Fibroblast of peridontal ligament (primary cell): ENCODE data around the gene STX12.
"Not testable (repeated sequence)": the region's sequence is repeated elsewhere in the genome, so short reads cannot be mapped to it uniquely, and the experiment has no call there.

Experiments
- DNase-seq: peaks from one replicate; pipeline ENCODE4 v3.0.0-alpha.2; 2010; ENCODE audit errors: extremely low read depth

The STX12 gene

DNA sequence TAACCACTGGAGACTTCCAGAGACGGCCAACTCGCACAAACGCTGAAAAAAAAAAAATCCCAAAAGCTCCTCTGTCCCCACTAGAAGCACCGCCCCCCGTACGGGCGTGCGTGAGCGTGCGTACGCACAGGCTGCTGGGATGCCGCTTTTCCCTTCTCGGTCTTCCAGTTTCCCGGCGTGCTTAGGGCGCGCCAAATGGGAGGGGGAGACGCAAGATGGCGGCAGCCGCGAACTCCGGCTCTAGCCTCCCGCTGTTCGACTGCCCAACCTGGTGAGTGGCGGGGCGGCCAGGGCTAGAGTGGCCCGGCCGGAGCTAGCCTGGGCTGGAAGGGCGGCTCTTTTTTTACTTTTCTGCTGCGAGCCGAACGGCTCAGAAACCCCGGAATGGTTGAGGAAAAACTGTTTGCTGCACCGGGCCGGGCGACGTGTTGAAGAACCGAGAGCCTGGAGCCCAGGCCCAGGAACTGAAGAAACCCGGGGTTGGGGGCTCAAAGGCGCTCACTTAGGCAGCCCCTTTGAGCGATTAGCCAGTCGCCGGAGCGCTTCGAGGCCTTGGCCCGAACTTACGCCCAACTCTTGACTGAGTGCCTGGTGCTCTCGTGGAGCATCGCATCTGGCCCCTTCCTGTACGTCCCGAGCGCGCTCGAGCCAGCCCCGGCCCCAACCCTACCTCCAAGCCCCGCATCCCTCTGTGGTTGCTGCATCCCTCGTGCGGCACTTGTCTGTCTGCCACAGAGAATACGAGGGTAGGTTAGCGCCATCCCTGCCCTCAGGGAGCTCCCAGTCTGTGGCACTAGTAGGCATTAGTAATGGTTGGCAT lies 57.8 kb downstream of the STX12 start, which contains the start of gene PPP1R8:
Gene PPP1R8, plus strand, starts transcription at position 162 of the 820 bp plus-strand sequence. Its CDS starts 54 bp downstream, at position 216.
- peak; percentile 95 for DNase-seq

DNA sequence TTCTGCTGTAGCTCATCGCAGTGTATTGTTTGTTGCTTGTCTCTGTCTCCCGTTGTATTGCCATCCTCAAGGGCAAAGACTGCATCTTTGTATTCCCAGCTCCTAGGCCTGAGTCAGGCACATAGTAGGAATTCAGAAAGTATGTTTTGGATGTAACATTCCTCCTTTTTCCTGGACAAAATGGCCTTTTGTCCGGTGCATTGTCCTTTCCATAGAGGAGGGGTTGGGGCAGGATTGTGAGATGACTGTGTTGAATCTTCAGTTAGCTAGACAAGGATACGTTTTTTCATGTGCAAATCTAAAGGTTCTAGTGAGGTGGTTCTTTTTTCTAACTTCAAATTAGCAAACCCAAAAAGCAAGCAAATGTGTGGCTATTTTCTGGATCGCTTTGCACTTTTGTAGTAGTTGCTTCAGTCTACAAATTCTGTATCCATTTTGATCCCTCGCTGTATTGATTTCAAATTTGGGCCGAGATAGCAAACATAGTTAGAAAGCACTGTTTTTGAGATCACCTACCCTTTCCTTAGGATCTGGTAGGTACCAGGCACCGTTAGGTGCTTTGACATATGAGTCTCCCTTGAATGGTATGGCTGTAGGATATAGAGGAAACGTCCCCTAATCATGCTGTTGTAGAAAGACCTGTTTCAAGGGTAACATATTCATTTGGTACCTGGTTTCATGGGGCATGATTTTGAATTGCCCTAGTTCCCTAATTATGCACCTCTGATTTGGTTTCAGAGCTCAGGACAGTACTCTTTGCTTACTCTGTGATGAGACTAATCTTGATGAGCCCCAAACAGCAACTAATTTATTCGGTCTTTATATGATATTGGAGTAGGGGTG lies 58.8 kb downstream of the STX12 start:
- DNase-seq: peak; percentile 16

DNA sequence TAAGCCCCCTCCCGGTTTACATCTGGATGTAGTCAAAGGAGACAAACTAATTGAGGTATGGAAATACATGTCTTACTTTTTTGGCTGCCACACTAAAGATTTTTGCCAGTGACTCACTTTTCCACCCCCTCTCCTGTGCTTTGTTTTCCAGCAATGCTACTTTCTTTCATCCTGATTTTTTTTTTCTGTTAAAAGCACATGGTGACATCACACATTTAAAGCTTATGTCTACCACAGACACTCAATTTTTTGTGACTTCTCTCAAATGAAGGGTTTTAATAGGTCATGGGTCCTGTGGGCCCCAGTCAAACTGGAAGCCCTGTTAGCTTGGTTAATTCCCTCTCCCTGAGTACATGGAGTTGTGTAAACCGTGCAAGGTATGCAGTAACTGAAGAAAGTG lies 59.7 kb downstream of the STX12 start:
- peak; percentile 21 for DNase-seq

- no peak for DNase-seq
Observed at GRCh38 chr1:27833470-27833869, 60.5 kb downstream of the STX12 start.

DNA sequence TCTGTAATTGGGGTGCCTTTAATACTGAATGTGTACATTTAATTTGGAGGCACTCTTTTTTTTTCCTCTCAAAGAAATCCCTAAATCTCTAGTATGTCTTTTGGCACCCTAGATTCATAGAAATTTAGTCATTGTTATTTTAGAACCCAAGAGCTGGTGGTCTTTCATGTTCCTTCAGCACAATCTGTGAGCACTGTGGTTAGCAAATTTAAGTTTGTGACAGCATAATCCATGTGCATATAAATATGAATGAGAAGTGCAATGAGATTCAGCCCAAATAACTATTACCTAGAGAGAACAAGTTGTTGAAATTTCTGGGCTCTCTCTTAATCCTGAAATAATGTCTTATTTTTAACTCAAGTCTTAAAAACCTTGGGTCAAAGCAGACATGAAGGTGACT lies 62.0 kb downstream of the STX12 start:
- DNase-seq: no peak

DNA sequence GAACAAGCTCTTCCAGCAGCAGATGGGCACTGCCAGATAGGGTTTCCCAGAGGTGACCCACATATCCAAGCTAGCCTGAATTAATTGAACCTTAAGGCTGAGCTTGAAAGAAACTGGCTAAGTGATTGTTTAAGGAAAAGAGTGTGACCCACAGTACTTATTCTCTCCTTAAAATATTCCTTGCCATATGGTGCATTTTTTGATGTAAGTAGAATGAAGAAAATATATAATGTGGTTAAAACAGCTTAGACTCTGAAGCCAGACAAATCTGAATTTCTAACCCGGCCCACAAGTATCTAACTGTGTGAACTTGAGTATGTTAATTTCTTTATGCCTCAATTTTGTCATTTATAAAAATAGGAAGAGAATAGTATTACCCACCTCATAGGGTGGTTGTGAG lies 62.5 kb downstream of the STX12 start:
- DNase-seq: no peak

GRCh38 chr1:27849951-27850350 lies 76.9 kb downstream of the STX12 start:
- DNase-seq: no peak

- DNase-seq: no peak
Observed at GRCh38 chr1:27855085-27855484, 82.1 kb downstream of the STX12 start.

DNA sequence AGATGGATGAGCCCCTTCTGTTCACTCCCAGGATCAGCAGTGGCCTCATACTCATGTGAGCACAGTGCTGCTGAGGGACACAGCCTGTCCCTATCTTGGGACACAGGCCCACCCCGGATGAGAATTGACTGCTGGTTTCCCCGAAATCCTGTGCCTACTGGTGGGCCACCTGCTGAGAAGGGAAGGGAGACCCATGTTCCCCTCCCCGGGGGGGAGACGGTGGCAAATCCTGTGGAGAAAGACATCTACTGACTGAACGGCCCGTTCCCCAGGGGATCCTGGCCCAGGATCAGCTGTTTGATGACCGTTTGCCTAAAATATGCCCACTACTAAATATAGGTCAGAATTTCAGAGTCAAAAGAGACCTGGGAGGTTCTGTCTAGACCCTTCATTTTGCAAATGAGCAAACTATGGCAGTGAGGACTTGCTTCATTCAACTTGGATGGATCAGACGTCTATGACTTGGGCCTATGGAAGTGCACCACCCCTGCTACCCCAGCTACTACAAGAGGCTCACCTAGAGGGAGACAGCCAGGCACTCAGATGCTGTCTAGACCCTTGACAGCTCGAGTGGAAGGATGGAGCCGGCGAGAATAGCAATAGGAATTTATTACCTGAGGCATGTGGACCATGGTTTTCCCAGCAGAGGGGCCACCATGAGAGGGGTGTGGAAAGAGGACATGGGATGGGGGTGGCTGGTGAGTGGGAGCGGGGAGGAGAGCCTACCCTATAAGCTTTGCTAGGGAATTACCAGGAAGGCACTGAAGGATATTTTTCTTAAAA lies 83.7 kb downstream of the STX12 start:
- no peak for DNase-seq

- DNase-seq: not testable (repeated sequence)
Observed at GRCh38 chr1:27857552-27857951, 84.5 kb downstream of the STX12 start.

DNA sequence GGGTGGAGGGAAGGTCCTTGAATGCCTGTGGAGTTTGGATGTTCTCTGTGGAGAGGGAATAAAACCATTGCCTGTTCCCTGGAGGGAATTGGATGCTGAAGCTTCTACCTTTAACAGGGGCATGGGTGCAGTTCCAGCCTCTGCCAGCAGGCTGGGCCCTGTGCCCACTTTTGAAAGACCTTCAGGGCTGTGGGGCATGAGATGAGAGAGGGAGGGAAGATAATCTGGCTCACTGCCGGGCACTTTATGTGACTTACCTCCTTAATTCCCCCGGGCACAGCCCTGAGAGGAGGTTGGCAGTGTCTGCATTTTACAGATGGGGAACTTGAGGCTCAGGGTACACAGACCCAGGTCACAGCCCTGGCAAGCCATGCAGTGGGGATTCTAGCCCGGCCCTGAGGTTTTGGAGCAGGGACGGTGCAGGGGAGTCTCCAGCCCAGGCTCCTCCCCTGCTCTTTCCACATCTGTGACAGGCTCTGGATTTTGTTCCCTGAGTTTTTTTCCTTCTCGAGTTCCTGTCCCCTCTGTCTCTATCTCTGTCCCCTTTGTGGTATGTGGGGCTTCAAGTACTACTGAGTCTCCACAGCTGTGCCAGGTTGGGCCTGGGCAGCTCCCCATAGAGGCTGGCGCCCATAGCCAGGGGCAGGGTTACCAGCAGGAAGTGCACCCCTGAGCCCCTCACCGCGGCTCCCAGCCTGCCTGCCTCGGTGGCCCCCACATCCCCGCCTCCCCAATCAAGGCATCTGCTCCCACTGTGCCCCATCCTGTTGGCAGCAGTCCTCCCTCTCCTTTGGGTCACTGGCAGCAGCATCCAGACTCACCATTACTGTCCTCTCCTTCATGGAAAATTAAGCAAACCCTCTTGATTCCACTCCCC lies 85.3 kb downstream of the STX12 start:
- DNase-seq: peak; percentile 85

DNA sequence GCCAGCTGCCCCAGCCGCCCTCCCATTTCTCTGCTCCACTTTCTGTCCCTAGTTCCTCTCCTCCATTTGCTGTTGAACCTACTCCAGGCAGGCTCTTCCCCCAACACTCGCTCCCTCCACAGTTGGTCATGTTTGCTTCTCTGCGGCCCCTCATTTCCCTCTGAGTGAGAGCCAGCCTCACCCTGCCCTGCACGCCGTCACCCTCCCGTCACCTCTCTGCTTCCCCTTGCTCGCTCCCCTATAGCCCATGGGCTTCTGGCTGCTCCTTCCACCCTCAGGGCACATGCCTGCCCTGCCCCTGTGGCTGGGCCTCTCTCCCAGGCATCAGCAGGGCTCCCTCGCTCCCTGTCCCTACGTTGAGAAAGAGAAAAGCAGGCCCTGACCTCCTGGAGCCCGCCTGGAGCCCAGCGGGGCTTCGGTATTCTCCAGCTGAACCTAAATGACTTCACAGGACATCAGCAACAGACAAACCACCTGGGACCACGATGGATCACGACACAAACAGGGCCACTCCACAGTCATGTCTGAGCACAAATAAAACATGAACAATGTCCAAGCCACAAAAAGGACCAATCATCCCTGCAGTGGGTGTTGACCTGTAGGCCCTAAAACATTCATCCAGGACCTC lies 86.0 kb downstream of the STX12 start:
- DNase-seq: no peak

- no peak for DNase-seq
Observed at GRCh38 chr1:27861436-27861835, 88.4 kb downstream of the STX12 start.

DNA sequence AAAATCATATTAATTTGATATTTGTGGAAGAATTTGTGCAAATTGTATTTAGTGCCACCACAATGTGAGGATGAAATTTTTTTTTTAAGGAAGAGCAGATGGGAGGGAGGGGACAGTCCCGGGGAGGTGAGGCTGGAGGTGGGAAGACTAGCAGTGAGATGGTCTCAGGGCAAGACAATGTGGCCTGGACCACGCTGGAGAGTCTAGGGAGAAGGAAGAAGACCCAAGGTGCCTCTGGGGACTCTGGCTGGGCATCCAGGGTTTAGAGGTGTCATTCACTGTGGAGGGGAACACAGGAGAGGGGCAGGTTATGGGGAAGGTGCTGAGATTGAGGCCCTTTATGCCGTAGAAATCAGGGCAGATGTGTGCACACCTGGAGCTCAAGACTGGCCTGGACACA lies 89.0 kb downstream of the STX12 start:
- DNase-seq: no peak

DNA sequence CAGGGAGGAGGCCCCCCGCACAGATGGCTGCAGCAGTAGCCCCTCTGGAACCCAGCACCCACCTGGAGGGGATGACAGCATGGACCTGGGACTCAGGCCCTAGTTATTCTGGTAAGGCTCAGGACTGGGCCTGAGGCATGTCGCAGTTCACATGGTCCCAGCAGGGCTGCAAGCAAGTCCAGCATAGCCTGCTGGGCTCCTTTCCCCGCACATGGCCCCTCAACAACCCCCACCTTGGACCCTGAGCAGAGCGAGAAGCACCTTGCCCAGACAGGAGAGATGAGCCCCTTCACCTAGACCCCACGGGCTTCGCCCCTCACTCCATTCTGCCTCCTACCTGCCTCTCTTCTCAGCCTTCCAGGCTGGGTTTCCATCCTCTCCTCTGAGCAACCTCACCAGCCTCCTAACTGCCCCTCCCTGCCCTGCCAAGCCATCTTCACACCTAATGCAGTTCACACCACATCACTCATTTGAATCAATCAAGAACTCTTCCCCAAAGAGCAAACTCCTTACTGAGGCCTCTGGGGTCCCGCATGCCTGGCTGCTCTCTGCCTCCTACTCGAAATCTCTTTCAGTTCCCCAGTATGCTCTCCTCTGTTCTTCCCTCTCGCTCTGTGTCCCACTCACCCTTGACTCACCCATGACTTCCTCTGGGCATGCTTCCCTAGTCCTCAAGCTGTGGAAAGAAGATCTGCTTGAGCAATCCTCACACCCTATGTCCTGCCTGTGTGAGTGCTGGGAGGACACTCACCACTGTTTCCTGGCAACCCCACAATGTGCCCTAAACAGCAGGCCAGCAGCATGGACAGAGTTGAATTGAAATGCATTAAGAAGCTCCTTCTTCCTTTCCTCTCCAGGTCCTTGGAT lies 89.9 kb downstream of the STX12 start:
- peak; percentile 99 for DNase-seq

DNA sequence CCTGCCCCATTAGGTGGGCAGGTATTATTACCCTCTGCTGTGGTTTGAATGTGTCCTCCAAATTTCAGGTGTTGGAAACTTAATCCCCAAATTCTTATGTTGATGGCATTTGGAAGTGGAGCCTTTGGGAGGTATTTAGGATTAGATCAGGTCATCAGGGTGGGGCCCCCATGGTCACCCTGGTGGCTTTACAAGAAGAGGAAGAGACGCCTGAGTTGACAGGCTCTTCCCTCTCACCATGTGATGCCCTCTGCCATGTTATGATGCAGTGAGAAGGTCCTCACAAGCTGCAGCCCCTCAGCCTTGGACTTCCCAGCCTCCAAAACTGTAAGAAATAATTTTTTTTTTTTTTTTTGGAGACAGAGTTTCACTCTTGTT lies 90.5 kb downstream of the STX12 start:
- no peak for DNase-seq

- no peak for DNase-seq
Observed at GRCh38 chr1:27864264-27864895, 91.4 kb downstream of the STX12 start.

DNA sequence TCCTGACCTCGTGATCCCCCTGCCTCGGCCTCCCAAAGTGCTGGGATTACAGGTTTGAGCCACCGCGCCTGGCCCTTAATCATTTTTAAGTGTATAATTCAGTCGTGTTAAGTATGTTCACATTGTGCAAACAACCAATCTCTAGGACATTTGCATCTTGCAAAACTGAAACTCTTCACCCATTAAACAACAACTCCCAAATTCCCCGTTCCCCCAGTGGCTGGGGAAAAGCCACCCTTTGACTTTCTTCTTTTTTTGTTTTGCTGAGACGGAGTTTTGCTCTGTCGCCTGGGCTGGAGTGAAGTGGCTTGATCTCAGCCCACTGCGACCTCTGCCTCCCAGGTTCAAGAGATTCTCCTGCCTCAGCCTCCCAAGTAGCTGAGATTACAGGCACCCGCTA lies 92.8 kb downstream of the STX12 start:
- DNase-seq: no peak

GRCh38 chr1:27868556-27868931 lies 95.5 kb downstream of the STX12 start:
- no peak for DNase-seq
